Measurements from ENCODE around the gene PAIP1.
"Not testable (repeated sequence)": the region's sequence is repeated elsewhere in the genome, so short reads cannot be mapped to it uniquely, and the experiment has no call there.

Gene PAIP1, protein sequence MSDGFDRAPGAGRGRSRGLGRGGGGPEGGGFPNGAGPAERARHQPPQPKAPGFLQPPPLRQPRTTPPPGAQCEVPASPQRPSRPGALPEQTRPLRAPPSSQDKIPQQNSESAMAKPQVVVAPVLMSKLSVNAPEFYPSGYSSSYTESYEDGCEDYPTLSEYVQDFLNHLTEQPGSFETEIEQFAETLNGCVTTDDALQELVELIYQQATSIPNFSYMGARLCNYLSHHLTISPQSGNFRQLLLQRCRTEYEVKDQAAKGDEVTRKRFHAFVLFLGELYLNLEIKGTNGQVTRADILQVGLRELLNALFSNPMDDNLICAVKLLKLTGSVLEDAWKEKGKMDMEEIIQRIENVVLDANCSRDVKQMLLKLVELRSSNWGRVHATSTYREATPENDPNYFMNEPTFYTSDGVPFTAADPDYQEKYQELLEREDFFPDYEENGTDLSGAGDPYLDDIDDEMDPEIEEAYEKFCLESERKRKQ

DNA sequence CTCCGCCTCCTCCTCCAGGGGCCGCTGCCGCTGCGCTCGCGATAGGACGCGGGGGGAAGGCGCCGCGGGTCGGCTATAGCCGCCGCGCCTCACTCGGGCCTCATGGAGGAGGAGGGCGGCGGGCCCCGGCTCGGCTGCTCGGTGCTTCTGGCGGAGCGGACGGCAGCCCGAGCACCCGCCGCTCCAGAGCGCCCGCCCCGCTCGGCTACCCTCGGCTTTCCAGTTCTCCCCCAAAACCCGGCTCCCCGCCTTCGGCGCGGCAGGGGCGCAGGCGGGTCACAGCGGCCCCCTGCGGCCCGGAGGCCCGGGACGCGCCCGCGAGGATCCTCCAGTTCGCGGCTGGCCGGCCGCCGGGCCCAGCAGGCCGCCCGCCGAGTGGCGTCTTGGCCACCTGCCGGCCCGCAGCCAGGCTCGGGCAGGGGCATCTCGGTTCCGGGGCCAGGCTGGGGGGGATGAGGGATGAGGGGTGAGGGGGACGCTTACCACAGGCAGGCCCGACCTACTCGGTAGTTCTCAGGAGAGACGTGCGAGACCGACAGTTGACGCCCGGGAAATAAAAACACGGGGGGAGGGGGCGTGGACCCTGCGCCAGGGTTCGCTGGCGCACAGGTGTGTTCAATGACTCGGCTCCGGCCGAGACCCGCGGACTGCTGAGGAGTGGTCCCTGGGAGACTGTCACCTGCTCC is at the start of gene PAIP1:
PAIP1 (minus strand) TSS at position 221 of the 686 bp plus-strand sequence. CDS start 231 bp downstream, outside the sequence.
- DNase-seq (ENCODE audit: low read depth in 2 of 2) = peak; percentile 62 to 80

DNA sequence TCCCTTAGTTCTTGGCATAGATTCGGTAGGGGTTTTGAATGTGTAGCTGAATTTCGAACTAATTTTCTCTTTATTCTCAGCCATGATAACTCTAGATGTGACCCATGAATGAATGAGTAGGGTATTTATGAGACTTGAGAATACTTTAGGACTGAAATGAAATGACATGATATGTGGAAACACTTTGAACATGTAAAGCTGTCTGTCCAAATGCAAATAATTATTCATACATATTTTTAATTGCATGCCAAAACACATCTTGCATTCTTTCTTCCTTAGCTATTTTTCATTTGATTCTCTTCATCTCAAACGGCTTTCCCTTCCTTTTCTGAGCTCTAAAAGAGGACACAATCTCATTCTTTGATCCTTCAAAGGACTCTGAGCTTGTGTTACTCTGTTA is 49.5 kb upstream of the PAIP1 start:
- no peak for DNase-seq (ENCODE audit: low read depth in 2 of 2)

DNA sequence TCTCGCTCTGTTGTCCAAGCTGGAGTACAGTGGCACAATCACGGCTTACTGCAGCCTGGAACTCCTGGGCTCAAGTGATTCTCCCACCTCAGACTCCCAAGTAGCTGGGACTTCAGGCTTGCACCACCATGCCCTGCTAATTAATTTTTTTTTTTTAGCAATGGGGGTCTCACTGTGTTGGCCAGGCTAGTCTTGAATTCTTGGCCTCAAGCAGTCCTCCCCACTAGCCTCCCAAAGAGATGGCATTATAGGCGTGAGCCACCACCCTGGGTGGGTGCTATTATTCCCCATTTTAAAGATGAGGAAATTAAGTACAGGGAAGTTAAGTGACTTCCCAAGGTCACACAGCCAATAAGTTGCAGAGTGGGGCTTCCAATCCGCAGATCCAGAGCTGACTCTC is 47.8 kb upstream of the PAIP1 start:
- DNase-seq (ENCODE audit: low read depth in 2 of 2) = no peak

DNA sequence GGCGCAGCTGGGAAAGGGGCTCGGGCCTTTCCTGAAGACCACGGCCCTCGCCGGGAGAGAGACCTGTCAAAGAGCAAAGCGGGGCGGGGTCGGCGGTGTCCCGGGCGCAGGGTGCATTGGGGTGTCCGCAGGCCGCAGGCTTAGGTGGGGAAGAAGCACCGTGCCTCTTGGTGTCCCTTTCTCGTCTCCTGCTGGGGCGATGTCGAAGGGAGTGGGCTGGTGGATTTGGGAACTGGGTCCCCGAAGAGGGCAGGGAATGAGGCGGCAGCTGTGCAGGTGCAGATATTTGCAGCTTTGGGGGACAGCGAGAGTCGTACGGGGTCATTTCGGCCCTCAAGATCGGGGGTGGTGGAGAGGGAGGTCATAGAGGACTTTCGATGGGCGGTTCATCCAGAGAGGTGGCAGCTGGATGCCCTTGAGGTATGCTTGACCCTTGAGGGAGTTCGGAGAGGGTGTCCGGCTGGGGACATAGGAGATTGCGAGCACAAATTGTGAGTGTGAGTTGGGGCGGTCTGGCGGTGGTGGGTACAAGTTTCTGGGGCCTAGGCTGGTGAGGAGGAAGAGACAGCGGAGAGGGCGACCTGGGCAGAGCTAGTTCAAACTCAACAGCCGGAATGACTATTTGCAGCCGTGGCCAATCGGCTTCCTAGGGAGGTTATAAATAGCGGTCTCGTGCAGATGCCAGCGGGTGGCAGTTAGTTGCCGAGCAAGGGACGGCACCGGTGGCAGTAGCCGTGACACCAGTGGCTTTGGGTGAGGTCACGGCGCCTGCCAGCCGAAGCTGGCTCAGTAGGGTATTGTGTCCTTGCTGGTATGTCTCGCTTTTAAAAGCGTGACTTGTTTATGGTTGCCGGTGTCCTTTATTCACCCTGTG is 46.7 kb upstream of the PAIP1 start:
- DNase-seq (ENCODE audit: low read depth in 2 of 2) = peak; percentile 55 to 58

DNA sequence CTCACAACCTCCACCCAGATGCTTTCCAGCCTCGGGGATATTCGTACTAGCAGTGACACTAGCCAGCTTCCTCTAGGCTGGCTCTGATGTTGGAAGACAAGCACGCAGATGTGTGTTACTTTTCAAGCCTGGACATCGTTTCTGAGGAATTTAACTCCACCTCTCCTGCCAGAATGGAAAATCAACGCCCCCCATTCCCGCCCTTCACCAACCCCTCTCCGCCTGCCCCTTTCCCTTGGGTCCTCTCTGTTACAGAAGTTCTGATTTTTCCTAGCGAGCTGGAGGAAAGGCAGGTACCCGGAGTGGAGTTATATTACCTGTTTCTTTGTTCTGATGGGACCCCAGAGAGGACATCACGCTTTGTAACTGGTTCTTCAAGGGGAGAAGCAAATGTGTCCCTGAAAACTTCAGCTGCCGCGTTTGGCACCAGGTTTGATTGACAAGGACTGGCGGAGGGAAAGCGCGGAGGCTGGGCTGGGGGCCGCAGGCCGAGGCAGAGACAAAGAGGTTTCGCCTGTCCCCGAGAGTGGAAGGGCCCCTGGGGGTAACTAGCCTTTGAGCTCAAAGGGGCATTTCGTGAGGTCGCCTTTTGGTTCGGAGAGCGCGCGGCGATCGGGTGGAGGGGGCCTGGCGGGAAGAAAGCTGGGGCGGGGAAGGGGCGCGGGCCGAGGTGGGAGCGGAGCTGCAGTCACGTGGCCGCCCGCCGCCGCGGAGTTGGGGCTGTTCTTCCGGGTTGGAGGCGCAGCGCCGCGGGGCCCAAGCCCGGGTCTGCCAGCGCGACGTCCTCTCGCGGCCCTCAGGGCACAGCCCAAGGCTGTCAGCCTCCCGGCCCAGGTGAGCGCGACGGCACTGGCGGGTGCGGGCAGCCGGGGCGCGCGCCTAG is 45.8 kb upstream of the PAIP1 start, which contains the start of gene NNT:
NNT (plus strand) TSS at position 720 of the 883 bp plus-strand sequence. CDS start 6,016 bp downstream, outside the sequence.
- DNase-seq (ENCODE audit: low read depth in 2 of 2) = peak; percentile 67 to 78

DNA sequence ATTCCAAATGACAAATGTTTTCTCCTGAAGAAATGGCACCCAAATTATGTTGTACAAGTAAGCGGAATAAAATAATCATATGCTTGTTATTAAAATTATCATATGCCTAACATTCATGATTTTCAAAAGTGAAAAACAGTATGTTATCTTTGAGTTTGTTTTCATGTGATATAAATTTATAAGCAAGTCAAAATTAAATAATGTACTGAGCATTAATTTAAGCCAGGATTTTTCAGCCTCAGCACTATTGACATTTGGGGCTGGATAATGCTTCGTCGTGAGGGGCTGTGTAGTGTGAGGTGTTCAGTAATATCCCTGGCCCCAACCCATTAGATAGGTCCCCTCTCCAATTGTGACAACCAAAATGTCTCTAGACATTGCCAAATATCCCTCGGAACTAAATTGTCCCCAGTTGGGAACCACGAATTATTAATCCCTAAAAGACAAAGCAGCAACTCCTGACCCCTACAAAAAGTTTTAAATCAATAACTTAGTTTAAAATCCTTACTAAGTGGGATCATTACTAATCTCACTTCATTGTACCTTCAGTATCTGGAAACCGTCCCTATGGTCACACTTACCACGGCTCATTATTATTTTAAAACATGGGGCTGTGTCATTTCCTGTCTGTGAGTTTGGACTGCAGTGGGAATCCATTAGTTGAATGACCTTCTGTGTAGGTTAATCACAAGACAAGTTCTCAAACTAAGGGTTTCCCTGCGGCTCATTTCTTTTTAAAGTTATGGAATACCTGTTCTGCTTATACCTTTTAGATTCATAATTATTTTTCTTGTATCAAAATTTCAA is 44.8 kb upstream of the PAIP1 start:
- DNase-seq (ENCODE audit: low read depth in 2 of 2) = no peak

DNA sequence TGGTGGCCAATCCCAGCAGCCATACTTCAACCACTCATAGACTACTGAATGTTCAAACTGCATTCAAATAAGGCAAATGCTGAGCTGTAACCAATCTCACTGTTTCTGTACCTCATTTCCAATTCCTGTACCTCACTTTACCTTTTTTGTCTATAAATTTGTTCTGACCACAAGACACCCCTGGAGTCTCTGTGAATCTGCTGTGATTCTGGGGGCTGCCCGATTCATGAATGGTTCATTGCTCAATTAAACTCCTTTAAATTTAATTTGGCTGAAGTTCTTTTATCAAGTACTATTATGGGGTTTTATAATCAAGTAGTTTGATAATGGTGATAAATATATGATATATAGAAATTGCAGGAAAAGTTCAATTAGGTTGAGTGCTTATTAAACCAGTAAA is 42.0 kb upstream of the PAIP1 start:
- DNase-seq (ENCODE audit: low read depth in 2 of 2) = not testable (repeated sequence)

DNA sequence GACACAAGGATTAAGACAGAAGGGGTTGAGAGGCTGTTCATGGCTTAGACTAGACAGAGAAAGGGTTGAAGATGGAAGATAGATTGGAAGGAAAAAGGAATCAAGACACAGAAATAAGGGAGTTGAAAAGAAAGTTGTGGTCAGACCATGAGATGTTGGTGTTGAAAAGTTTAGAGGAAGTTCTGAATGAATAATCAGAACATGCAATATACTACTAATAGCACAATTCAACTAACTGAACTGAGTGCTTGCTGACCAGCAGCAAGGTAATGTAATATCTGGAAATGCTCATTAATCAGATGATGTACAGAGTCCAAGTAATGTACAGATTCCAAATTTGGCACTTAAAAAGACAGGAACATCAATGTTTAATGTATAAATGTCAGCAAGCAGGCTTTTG is 35.5 kb upstream of the PAIP1 start:
- DNase-seq (ENCODE audit: low read depth in 2 of 2) = no peak

DNA sequence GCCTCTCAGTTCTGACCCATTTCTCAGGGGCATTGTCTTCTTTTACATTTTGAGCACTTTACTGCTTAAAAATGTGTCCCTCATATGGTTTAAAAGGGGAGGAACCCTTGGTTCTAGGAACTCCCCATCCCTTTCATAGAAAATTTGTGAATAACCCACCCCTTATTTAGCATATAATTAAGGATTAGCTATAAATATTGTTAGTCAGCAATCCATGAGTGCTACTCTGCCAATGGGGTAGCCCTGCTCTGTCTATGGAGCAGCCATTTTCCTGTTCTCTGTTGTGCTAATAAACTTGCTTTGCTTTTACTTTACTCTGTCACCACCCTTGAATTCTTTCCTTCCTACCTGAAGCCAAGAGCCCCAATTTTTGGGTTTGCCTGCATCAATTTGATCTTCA is 33.8 kb upstream of the PAIP1 start:
- no peak for DNase-seq (ENCODE audit: low read depth in 2 of 2)

DNA sequence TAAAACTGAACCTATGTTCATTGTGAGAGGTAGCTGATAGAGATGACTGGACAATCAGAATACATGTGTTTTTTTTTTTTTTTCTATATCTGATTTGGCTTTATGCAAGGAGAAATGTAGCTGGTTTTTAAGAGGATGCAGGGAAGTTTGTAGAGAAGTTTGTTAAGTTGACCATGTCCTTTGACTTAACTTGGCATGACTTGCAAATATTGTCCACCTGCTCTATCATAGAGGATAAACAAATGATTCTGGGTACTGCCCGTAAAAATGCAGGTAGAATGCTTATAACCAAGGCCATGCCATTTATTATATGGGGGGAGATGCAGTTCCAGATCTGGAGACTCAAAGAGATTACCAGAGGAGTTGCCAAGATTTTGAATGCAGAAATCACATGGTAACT is 32.4 kb upstream of the PAIP1 start:
- no peak for DNase-seq (ENCODE audit: low read depth in 2 of 2)

DNA sequence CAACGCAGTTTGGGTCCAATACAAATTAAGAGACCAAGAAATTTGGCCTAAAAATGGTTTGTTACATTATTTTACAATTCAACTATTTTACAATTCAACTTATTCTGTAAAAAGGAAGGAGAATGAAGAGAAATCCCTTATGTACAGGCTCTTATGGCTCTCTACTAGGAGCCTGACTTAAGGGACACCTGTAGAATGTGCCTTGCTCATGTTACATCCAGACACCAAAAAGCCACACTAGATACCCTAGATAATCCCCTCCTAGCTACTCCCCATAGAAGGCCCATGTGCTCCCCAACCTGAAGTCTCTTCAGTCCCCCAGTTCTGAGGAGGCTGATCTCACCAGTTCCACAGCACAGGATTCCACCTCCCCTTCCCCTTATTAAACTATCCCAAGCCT is 32.0 kb upstream of the PAIP1 start:
- DNase-seq (ENCODE audit: low read depth in 2 of 2) = no peak

DNA sequence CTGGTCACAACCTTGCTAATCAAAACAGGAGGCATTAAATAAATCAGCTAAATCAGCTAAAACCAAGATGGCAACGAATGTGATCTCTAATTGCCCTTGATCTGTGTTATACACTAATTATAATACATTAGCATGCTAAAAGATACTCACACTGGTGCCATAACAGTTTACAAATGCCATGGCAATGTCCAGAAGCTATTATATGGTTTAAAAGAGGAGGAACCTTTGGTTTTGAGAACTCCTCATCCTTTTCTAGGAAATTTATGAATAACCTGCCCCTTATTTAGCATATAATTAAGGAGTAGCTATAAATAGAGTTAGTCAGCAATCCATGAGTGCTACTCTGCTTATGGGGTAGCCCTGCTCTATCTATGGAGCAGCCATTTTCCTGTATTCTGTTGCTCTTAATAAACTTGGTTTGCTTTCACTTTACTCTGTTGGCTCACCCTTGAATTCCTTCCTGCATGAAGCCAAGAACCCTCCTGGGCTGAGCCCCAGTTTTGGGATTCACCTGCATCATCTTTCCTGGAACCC is 27.4 kb upstream of the PAIP1 start:
- no peak for DNase-seq (ENCODE audit: low read depth in 2 of 2)

DNA sequence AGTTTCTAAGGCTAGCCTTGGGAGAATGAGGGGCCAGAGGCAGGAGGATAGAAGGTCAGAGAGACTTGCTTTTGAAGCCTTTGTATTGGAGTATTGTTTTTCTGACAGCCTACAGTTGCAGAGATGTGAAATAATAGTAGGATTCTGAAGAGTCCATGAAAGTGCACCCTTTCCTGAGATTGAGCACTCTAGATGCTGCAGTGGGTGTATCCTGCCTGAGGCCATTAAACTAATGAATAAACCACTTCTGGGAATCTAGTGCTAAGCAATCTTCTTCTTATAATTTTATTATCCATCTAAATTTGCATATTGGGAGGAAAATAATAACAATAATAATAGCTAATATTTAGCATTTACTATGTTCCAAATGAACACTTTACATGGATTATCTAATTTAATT is 26.8 kb upstream of the PAIP1 start:
- DNase-seq (ENCODE audit: low read depth in 2 of 2) = no peak

DNA sequence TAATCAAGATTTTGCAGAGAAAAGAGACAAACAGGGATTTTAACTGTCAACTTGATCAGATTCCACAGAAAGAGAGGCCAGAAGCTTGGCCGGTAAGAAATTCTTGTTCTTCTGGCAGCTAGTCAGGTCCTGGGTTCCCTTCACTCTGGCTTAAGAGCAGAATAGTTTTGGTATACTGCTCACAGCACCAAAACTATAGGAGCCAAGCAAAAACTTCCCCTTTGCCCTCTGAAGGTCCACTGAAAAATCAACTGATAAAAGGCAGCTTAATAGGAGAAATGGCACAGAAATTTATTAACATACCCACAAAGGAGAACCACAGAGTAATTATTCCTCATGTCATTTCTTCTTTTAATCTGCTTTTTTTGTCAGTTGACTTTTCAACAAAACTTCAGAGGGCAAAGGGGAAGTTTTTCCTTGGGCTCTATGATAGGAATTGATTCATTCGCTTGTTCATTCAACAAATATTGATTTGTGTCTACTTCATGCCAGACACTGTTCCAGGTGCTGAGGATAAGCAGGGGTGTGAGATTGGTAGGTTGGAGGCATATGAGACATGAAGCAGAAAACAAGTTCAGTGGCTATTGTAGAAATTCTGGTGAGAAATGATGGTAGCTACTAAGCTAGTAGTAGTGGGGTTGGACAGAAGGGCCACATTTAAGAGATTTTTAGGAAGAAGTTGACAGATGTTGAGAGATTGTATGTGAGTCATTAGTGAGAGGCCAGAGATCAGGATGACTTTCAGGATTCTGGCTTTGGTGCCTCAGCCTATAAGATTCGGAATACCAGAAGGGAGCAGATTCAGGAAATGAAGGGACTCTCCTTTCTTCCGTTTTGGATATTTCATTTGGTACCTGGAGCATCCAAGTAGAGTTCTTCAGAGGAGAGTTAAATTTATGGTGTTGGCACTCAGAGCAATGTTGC is 25.5 kb upstream of the PAIP1 start:
- no peak for DNase-seq (ENCODE audit: low read depth in 2 of 2)

DNA sequence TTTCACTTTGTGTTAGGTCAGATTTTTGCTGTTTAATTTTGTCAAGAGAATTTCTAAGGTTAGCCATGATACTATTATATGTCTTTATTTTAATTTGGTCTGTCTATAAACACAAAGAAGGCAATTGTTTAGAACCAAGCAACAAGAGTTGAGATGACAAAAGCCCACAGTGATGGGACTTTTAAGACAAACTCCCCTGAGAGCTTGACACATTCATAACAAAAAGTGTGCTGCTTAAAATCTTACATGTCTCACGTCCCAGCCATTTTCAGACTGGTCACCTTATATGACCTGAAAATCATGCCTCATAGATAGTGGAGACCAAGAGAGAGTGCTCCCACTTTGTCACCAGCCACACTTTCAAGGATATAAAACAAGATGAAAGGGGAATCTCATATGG is 24.5 kb upstream of the PAIP1 start:
- no peak for DNase-seq (ENCODE audit: low read depth in 2 of 2)

DNA sequence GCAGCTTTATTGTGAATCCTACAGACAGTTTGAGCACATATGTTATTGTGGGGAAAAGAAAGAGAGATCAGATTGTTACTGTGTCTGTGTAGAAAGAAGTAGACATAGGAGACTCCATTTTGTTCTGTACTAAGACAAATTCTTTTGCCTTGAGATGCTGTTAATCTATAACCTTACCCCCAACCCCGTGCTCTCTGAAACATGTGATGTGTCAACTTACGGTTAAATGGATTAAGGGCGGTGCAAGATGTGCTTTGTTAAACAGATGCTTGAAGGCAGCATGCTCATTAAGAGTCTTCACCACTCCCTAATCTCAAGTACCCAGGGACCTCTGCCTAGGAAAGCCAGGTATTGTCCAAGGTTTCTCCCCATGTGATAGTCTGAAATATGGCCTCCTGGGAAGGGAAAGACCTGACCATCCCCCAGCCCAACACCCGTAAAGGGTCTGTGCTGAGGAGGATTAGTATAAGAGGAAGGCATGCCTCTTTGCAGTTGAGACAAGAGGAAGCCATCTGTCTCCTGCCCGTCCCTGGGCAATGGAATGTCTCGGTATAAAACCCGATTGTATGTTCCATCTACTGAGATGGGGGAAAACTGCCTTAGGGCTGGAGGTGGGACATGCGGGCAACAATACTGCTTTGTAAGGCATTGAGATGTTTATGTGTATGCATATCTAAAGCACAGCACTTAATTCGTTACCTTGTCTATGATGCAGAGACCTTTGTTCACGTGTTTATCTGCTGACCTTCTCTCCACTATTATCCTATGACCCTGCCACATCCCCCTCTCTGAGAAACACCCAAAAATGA is 23.7 kb upstream of the PAIP1 start:
- not testable (repeated sequence) for DNase-seq (ENCODE audit: low read depth in 2 of 2)

DNA sequence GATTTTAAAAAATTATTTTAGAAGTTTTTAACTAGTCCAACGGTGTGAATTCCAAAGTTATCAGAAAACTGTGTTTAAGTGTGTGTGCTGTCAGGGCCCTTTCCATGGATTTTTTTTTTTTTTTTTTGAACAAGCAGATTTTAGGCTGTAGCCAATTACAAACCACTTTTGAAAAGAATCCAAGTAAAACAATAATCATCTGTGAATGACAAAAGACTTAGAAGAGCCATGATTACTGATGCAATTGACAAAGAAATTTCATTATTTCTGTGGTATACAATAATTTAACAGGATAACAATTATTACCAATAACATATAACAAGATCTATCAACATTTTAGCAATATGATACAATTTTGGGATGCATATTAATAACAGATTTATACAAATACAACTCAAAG is 16.2 kb upstream of the PAIP1 start:
- no peak for DNase-seq (ENCODE audit: low read depth in 2 of 2)

DNA sequence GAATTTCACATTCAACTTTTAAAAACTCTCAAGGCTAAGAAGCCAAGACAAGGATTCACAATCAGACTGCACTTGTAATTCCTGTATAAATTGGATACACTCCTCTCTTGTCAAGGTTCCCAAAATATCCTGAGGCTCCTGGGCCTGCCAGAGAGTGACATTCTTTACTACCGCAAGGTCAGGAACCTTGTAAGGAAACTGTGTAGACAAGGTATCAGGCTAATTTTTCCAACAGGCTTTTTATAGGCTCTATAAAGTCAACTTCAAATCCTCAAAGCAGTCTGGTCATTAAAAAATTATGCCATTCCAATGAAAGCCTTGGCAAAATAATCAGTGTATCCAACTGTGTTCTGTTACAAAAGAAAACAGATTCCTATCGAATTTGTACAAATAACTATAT is 15.5 kb upstream of the PAIP1 start:
- DNase-seq (ENCODE audit: low read depth in 2 of 2) = no peak
